ENCODE data around the gene GBX2. TPM values are rescaled to one million over a fixed set of nuclear protein-coding genes. Genes with fewer than 3 reads are reported as not detected.

The GBX2 gene
- total and polyA plus RNA-seq, 2 of the 13 experiments (the other 11 are each of a cell fraction or from before 2014, with no cell fraction given), result not detected

GRCh38 chr2:236195726-236196125, 27.5 kb upstream of the GBX2 start (continued):
- TF ChIP-seq ZNF430 (CRISPR knock-in tag; IDR thresholded peaks at IDR 0.05) (no peak), TSC22D2 (CRISPR knock-in tag; IDR thresholded peaks at IDR 0.05; ENCODE audit: borderline replicate concordance) (no peak), ZNF333 (CRISPR knock-in tag; IDR thresholded peaks at IDR 0.05; ENCODE audit: borderline replicate concordance) (no peak), CREBL2 (CRISPR knock-in tag; IDR thresholded peaks at IDR 0.05; ENCODE audit: borderline replicate concordance) (no peak)

GRCh38 chr2:236194786-236195185, 26.6 kb upstream of the GBX2 start:
- Histone ChIP-seq H2AFZ (ENCODE audit: low read length) (no peak overlapping the region), H3K27me3 (ENCODE audit: control insufficient read depth in 1 of 2, insufficient read depth in 2 of 2, low read length in 2 of 2) (peaks cover 7 to 34% of the 10 kb centered on the region in 2 experiments), H3K27ac (ENCODE audit: extremely low read length, insufficient read depth, low read length) (no peak overlapping the region), H3K36me3 (replicated peaks in 1 of 2; ENCODE audit: control insufficient read depth in 1 of 2, insufficient read depth in 2 of 2, low read length in 2 of 2) (no peaks in the 10 kb centered on the region), H3K79me2 (ENCODE audit: insufficient read depth, low read length) (no peaks in the 10 kb centered on the region), H3K9ac (ENCODE audit: insufficient read depth, low read depth, low read length) (no peak overlapping the region), H3K4me3 (replicated peaks in 1 of 3; ENCODE audit: insufficient read depth in 1 of 3, low read depth in 2 of 3, low read length in 3 of 3) (no peak overlapping the region), H3K4me1 (ENCODE audit: insufficient read depth, low read length) (no peaks in the 10 kb centered on the region), H3K9me3 (ENCODE audit: low read length) (no peaks in the 10 kb centered on the region), H3K4me2 (ENCODE audit: low read depth, low read length) (no peak overlapping the region), H4K20me1 (ENCODE audit: insufficient read depth, low read length) (no peaks in the 10 kb centered on the region)
- WGBS (ENCODE audit: low lambda C conversion rate), result 48% methylated on average over 12 of the region's 12 CpGs
- CTCF ChIA-PET (ENCODE audit: low intra/inter-chr PET ratio, low total read pairs), result no interaction called here
- in situ Hi-C loops (cut with HindIII; ENCODE audit: extremely low pct_ligation_motif_present, low pct_unique_long_range_greater_than_20kb) (no loop called here), intact Hi-C loops (cut with micrococcal nuclease; ENCODE audit: unreplicated experiment) (no loop called here)
- BruUV-seq (replicated peaks), result no TSS peak
- no peak for DNase-seq (ENCODE audit: low spot score)
- no peak for ATAC-seq
- no peak for FAIRE-seq
- POLR2A ChIA-PET, result no interaction called here
- TF ChIP-seq ZNF331 (CRISPR knock-in tag; IDR thresholded peaks at IDR 0.05), result no peak
- TF ChIP-seq ZBTB46 (CRISPR knock-in tag; IDR thresholded peaks at IDR 0.05; ENCODE audit: borderline replicate concordance), result no peak
- 0 out of 2 replicates have a peak, but pooled peaks have one; percentile 20 for TF ChIP-seq HES4 (CRISPR knock-in tag; IDR thresholded peaks at IDR 0.05; ENCODE audit: borderline replicate concordance)
- no peak for TF ChIP-seq BORCS8-MEF2B (CRISPR knock-in tag; IDR thresholded peaks at IDR 0.05)
- TF ChIP-seq CBX1 (IDR thresholded peaks at IDR 0.05; ENCODE audit: low read depth), result no peak
- TF ChIP-seq MNT (IDR thresholded peaks at IDR 0.05), result peak; percentile 67
- no peak for TF ChIP-seq GFI1 (CRISPR knock-in tag; IDR thresholded peaks at IDR 0.05; ENCODE audit: borderline replicate concordance)
